GM21515 (cell line): ENCODE results near the gene MAPRE3.

Source experiments
- ATAC-seq: cut with Tn5 transposase; IDR thresholded peaks from one replicate; pipeline ENCODE4 v1.9.1; 2021; ENCODE audit not compliant: unreplicated experiment

MAPRE3 gene

GRCh38 chr2:26948800-26949199 is 21.6 kb upstream of the MAPRE3 start:
- no peak for ATAC-seq

GRCh38 chr2:26950246-26950645 is 20.2 kb upstream of the MAPRE3 start:
- no peak for ATAC-seq

GRCh38 chr2:26951236-26951635 is 19.2 kb upstream of the MAPRE3 start:
- ATAC-seq = no peak

GRCh38 chr2:26952374-26952773 is 18.1 kb upstream of the MAPRE3 start:
- no peak for ATAC-seq

GRCh38 chr2:26954135-26954534 is 16.3 kb upstream of the MAPRE3 start:
- ATAC-seq = no peak

GRCh38 chr2:26957041-26957440 is 13.4 kb upstream of the MAPRE3 start:
- ATAC-seq = no peak

GRCh38 chr2:26957534-26957933 is 12.9 kb upstream of the MAPRE3 start:
- ATAC-seq = no peak

GRCh38 chr2:26959331-26959730 is 11.1 kb upstream of the MAPRE3 start:
- ATAC-seq = no peak

GRCh38 chr2:26964446-26965130 is 5.8 kb upstream of the MAPRE3 start:
- ATAC-seq = no peak

- ATAC-seq = no peak
These were observed 2.4 kb upstream of the MAPRE3 start for GRCh38 chr2:26968001-26968400.

GRCh38 chr2:26969077-26969844 is 1.2 kb upstream of the MAPRE3 start:
- no peak for ATAC-seq

GRCh38 chr2:26970928-26971627 is 641 bp downstream of the MAPRE3 start:
- ATAC-seq = no peak

- ATAC-seq = no peak
These were observed 1.7 kb downstream of the MAPRE3 start for GRCh38 chr2:26971911-26972786.

GRCh38 chr2:26974352-26974751 is 3.9 kb downstream of the MAPRE3 start:
- ATAC-seq = no peak

- no peak for ATAC-seq
These were observed 4.7 kb downstream of the MAPRE3 start for GRCh38 chr2:26975102-26975501.

GRCh38 chr2:26975656-26976055 is 5.2 kb downstream of the MAPRE3 start:
- ATAC-seq = no peak

- no peak for ATAC-seq
These were observed 5.8 kb downstream of the MAPRE3 start for GRCh38 chr2:26976237-26976636.

GRCh38 chr2:26977012-26977411 is 6.6 kb downstream of the MAPRE3 start:
- ATAC-seq = no peak

GRCh38 chr2:26978061-26978596 is 7.7 kb downstream of the MAPRE3 start:
- ATAC-seq = no peak

- ATAC-seq = no peak
These were observed 9.3 kb downstream of the MAPRE3 start for GRCh38 chr2:26979741-26980140.

GRCh38 chr2:26980971-26981370 is 10.5 kb downstream of the MAPRE3 start:
- no peak for ATAC-seq
